Prostate gland (tissue), 2 donors: ENCODE results near the gene GRPEL1. TPM values are rescaled to one million over a fixed set of nuclear protein-coding genes. Genes with fewer than 3 reads are reported as not detected.

Experiments
- DNase-seq: peaks from one replicate; pipeline ENCODE4 v3.0.0-alpha.2; 2019; ENCODE audit warnings: low spot score
- H3K27ac ChIP-seq, 2 donors: fragments of 200-600 bp; sonication (generic); 2 replicates each; pipeline ENCODE4 v1.5.1; 2017 to 2019
- H3K27me3 ChIP-seq: fragments of 200-600 bp; sonication (generic); replicated peaks from 2 replicates; pipeline ENCODE4 v1.5.1; 2019; ENCODE audit not compliant: insufficient read depth
- H3K36me3 ChIP-seq, 2 donors: fragments of 200-600 bp; sonication (generic); 1 replicate in 1 of 2; 2 replicates in 1 of 2; pipeline versions ENCODE4 v1.5.1 to v1.8.1; 2017 to 2019
- H3K4me1 ChIP-seq: fragments of 200-600 bp; sonication (generic); replicated peaks from 2 replicates; pipeline ENCODE4 v1.5.1; 2019
- H3K4me3 ChIP-seq, 2 donors: fragments of 200-600 bp; sonication (generic); 2 replicates each; pipeline ENCODE4 v1.5.1; 2017 to 2019
- H3K9me3 ChIP-seq: fragments of 200-600 bp; sonication (generic); 2 replicates; pipeline ENCODE4 v1.5.1; 2017
- POLR2A ChIP-seq: fragments of 450-650 bp; IDR thresholded peaks from one replicate; pipeline ENCODE4 v1.6.1; 2016; ENCODE audit warnings: antibody characterized with exemption, mild to moderate bottlenecking
- POLR2AphosphoS5 ChIP-seq: sonication (generic); formaldehyde crosslinking; IDR thresholded peaks from one replicate; pipeline ENCODE4 v1.6.1; 2017; ENCODE audit warnings: antibody characterized with exemption
- WGBS: methylation state at CpG from one replicate; pipeline ENCODE4 v1.1.5; 2018; 5-methylcytosine and 5-hydroxymethylcytosine counted together
- intact Hi-C: fragments of 100-400 bp; cut with DNase I; formaldehyde crosslinking; loops from one replicate; pipeline ENCODE4 v1.14.2; 2022
- total RNA-seq, 2 donors: library from RNA; depleted of rRNA; stranded (reverse); fragments of >200 nt; gene quantifications; one replicate each; pipeline ENCODE4 v1.1.0, GENCODE V29; 2016
- TF ChIP-seq, protein P1 (sequence below), 4 experiments: fragments of 200-600 bp in 2 of 4; fragments of 450-650 bp in 2 of 4; sonication (generic) in 2 of 4; IDR thresholded peaks; 1 replicate in 3 of 4; 2 replicates in 1 of 4; pipeline ENCODE4 v1.5.1; 2016 to 2019; ENCODE audit warnings: antibody characterized with exemption in 4 of 4, mild to moderate bottlenecking in 2 of 4, moderate library complexity in 2 of 4

GRPEL1 gene
- total RNA-seq, 2 donors from 2014 or later, result 12.8 to 25.6 TPM

DNA sequence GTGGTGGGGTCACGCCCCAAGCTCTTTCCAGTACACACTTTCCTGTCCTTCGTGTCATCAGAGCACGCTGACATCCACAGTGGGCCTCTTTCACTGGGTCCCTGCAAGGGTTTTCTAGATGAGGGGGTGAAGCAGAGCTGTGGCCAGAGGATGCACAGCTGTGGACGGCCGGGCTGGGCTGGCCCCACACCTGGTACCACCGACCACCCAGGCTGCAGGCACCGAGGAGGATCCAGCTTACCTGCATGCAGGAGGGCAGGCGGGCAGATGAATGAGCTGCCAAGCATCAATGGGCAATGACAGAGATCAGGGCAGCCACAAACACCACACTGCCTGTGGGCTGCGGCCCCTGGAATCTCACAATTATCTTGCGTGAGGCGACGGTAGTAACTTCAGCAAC lies 9.5 kb upstream of the GRPEL1 start:
- DNase-seq, result no peak
- H3K4me1 ChIP-seq, result no peaks in the 10 kb centered on the region
- intact Hi-C loops, result no loop called here
- H3K36me3 ChIP-seq, result no peaks in the 10 kb centered on the region
- TF ChIP-seq, protein P1, sequence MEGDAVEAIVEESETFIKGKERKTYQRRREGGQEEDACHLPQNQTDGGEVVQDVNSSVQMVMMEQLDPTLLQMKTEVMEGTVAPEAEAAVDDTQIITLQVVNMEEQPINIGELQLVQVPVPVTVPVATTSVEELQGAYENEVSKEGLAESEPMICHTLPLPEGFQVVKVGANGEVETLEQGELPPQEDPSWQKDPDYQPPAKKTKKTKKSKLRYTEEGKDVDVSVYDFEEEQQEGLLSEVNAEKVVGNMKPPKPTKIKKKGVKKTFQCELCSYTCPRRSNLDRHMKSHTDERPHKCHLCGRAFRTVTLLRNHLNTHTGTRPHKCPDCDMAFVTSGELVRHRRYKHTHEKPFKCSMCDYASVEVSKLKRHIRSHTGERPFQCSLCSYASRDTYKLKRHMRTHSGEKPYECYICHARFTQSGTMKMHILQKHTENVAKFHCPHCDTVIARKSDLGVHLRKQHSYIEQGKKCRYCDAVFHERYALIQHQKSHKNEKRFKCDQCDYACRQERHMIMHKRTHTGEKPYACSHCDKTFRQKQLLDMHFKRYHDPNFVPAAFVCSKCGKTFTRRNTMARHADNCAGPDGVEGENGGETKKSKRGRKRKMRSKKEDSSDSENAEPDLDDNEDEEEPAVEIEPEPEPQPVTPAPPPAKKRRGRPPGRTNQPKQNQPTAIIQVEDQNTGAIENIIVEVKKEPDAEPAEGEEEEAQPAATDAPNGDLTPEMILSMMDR (IDR thresholded peaks at IDR 0.05), result no peak
- TF ChIP-seq POLR2AphosphoS5, result no peak
- no peak for TF ChIP-seq POLR2A
- no peak overlapping the region for H3K4me3 ChIP-seq
- no peaks in the 10 kb centered on the region for H3K27me3 ChIP-seq
- no peak overlapping the region for H3K27ac ChIP-seq
- no peaks in the 10 kb centered on the region for H3K9me3 ChIP-seq
- WGBS, result 91% methylated on average over 12 of the region's 12 CpGs

- intact Hi-C loops, result no loop called here
- TF ChIP-seq POLR2A (no peak), POLR2AphosphoS5 (no peak)
- TF ChIP-seq, protein P1 (IDR thresholded peaks at IDR 0.05), result no peak
- no peaks in the 10 kb centered on the region for H3K36me3 ChIP-seq
- DNase-seq, result no peak
- no peaks in the 10 kb centered on the region for H3K4me1 ChIP-seq
- H3K27me3 ChIP-seq, result no peaks in the 10 kb centered on the region
- no peak overlapping the region for H3K4me3 ChIP-seq
- H3K9me3 ChIP-seq, result no peaks in the 10 kb centered on the region
- 74% methylated on average over 6 of the region's 6 CpGs for WGBS
- H3K27ac ChIP-seq, result no peak overlapping the region
Measured at GRCh38 chr4:7076696-7077082, 8.8 kb upstream of the GRPEL1 start.

DNA sequence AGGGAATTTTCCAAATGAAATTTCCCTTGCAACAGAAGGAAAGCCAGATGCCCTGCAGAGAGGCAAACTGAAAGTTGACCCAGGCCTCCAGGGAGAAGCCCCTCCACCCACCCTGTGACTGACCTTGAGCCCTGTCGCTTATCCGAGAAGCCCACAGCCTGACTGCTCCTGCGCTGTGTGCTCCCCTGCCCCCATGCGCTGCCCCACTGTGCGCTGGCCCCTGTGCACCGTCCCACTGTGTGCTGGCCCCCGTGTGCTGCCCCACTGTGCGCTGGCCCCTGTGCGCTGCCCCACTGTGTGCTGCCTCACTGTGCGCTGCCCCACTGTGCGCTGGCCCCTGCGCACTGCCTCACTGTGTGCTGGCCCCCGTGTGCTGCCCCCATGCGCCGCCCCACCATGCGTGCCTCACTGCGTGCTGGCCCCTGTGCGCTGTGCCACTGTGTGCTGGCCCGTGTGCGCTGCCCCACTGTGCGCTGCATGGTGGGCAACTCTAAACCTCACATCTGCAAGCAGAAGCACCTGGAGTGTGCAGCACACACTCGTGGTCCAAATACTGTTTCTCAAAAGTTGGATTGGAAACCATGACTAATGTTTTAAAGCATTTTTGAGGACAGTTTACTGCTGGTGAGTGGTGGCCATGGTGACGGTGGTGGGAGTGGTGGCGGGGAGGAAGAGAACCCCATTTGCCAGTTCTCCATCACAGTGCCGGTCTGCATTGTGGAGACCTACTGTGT lies 8.3 kb upstream of the GRPEL1 start:
- DNase-seq, result no peak
- intact Hi-C loops, result no loop called here
- no peaks in the 10 kb centered on the region for H3K36me3 ChIP-seq
- WGBS, result 85% methylated on average over 25 of the region's 25 CpGs
- TF ChIP-seq POLR2A, result no peak
- TF ChIP-seq, protein P1 (IDR thresholded peaks at IDR 0.05), result no peak
- TF ChIP-seq POLR2AphosphoS5, result no peak
- H3K4me1 ChIP-seq, result no peaks in the 10 kb centered on the region
- no peak overlapping the region for H3K27ac ChIP-seq
- no peaks in the 10 kb centered on the region for H3K27me3 ChIP-seq
- no peaks in the 10 kb centered on the region for H3K9me3 ChIP-seq
- no peak overlapping the region for H3K4me3 ChIP-seq

- WGBS, result 73% methylated on average over 9 of the region's 9 CpGs
- H3K27me3 ChIP-seq, result no peaks in the 10 kb centered on the region
- TF ChIP-seq POLR2A (no peak), POLR2AphosphoS5 (no peak)
- TF ChIP-seq, protein P1 (IDR thresholded peaks at IDR 0.05), result no peak
- intact Hi-C loops, result loop anchor here (5.0 kb wide), 1 partner anchor 352 kb away; no protein-coding TSS in a partner anchor
- no peaks in the 10 kb centered on the region for H3K9me3 ChIP-seq
- DNase-seq, result no peak
- no peak overlapping the region for H3K4me3 ChIP-seq
- H3K4me1 ChIP-seq, result no peaks in the 10 kb centered on the region
- no peak overlapping the region for H3K27ac ChIP-seq
- no peaks in the 10 kb centered on the region for H3K36me3 ChIP-seq
Measured at GRCh38 chr4:7074426-7074825, 6.6 kb upstream of the GRPEL1 start.
